DMS79 treated with DMSO at 0.1 percent for 48 hours (cell line): ENCODE measurements around the gene ANXA8.

Experiments used
- DNase-seq: peaks from one replicate; lab custom pipeline; 2025; lab: John Stamatoyannopoulos, UW

Gene ANXA8

GRCh38 chr10:47447209-47447608 lies 36.7 kb downstream of the ANXA8 start:
- DNase-seq: no peak

GRCh38 chr10:47445720-47446119 lies 38.2 kb downstream of the ANXA8 start:
- no peak for DNase-seq

GRCh38 chr10:47444047-47444446 lies 39.9 kb downstream of the ANXA8 start:
- no peak for DNase-seq

- DNase-seq: no peak
Observed at GRCh38 chr10:47443145-47443544, 40.8 kb downstream of the ANXA8 start.

GRCh38 chr10:47442351-47442750 lies 41.6 kb downstream of the ANXA8 start:
- no peak for DNase-seq

- no peak for DNase-seq
Observed at GRCh38 chr10:47441938-47442337, 42.0 kb downstream of the ANXA8 start.

- no peak for DNase-seq
Observed at GRCh38 chr10:47440207-47440606, 43.7 kb downstream of the ANXA8 start.

GRCh38 chr10:47438857-47439474 lies 44.9 kb downstream of the ANXA8 start:
- no peak for DNase-seq

GRCh38 chr10:47435081-47435480 lies 48.8 kb downstream of the ANXA8 start:
- DNase-seq: no peak

- DNase-seq: no peak
Observed at GRCh38 chr10:47425813-47426419, 58.0 kb downstream of the ANXA8 start.

GRCh38 chr10:47424231-47424630 lies 59.7 kb downstream of the ANXA8 start:
- no peak for DNase-seq

GRCh38 chr10:47423476-47423875 lies 60.4 kb downstream of the ANXA8 start:
- DNase-seq: no peak

GRCh38 chr10:47421057-47421952 lies 62.6 kb downstream of the ANXA8 start:
- no peak for DNase-seq

GRCh38 chr10:47420305-47421056 lies 63.4 kb downstream of the ANXA8 start:
- no peak for DNase-seq

GRCh38 chr10:47419421-47419820 lies 64.5 kb downstream of the ANXA8 start:
- no peak for DNase-seq

- no peak for DNase-seq
Observed at GRCh38 chr10:47418966-47419365, 64.9 kb downstream of the ANXA8 start.

- no peak for DNase-seq
Observed at GRCh38 chr10:47418321-47418720, 65.6 kb downstream of the ANXA8 start.
